NCI-H524 (cell line): Measurements from ENCODE around the gene TNS3.

Source experiments
- DNase-seq, 2 experiments: peaks; one replicate each; lab custom pipeline; 2025; lab: John Stamatoyannopoulos, UW

TNS3 gene

DNA sequence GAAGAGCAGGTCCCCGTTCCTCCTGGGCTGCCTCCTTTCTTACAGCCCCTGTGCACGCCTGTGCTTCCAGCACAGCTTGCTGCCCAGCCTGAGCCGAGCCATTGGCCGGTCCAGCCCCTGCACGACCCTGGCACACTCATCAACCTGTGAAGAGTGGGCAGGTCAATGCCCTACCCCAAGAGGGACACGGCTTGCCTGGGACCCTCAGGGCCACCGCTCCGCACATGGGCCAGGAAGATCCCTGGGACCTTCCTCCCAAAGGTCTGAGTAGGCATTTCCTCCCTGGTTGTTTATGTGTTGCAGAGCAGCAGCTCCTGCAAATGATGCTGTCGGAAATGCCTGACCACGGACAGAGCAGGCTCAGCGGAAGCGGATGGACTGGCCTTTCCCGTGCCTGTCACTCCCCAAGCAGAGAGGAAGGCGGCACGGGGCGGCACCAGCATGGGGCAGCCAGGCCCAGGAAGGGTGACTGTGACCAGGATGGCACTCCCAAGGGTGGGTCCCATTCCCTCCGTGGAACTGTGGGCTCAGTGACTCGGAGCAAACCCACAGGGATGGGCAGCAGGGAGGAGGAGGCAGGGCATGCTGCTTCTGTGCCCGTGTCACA, 252.5 kb downstream of the TNS3 start:
- no peak for DNase-seq

DNA sequence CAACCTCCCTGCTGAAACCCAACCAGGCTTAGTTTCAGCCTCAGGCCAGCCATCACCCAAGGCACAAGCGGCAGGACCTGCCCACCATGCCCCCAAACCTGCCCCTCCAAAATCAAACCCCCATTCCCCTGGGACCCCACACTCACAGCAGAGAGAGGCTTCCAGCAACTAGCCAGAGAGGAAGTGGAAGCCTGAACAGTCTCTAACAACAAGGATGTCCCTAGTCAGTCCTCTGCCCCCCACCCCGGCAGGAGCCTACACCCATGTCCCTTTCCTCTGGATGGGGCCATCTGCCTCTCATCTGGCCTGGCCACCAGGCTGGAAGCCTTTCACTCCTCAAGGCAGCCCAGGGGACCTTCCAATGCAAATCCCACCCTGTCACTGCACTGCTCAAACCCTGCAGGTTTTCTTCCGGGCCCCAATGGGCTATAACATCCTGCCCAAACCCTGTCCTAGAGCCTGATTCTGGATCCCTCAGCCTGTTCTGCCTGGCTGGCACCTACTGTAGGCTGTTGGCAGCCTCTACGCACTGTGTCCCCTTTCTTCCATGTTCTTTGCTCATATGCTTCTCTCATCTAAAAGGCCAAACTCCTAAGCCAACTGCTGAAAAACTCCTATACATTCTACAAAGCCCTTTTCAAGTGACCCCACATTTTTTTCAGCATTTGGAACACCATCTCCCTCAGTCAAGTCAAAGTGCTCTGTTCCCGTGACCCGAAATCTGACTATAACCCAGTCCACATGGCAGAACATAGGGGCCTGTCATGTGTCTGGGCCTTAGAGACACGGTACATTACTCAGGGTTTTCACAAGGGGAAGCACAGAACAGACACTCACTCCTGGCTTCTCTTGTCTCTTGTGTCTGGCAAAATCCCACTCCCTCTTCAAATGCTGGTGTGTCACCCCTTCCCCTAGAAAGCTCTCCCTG, 253.3 kb downstream of the TNS3 start:
- DNase-seq = peak in 1 of 2 experiments; percentile 10

DNA sequence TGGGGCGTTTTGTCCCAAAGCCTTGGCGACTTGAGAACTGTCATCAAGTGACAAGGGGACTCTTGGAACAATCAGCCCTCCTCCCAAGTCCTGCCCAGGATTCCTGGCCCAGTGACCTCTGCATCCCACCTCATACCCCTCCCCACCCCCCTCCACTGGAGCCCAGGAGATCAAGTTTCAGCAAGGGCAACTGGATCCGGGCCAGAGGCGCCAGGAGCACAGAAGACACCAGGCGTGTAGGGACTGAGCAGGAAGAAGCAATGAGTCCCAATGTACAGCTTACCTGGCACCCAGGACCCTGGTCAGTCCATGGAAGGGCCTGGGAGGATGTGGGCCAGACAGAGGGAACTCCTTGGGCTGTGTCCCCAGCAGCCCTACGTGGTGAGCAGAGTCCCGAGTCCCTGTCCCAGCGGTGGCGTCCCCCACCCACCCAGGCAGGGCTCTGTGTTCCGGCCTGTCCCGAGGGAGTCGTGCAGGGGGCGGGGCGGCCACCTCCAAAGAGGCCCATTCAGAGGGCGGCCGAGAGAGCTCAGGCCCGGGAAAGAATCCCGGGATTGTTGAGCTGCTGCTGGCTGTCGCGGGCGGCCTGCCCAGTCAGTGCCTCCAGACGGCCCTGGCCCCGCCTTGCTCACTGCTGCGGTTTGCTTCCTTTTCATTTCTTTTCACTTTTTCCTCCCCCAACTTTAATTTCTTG, 254.1 kb downstream of the TNS3 start:
- DNase-seq = peak in 1 of 2 experiments; percentile 30

DNA sequence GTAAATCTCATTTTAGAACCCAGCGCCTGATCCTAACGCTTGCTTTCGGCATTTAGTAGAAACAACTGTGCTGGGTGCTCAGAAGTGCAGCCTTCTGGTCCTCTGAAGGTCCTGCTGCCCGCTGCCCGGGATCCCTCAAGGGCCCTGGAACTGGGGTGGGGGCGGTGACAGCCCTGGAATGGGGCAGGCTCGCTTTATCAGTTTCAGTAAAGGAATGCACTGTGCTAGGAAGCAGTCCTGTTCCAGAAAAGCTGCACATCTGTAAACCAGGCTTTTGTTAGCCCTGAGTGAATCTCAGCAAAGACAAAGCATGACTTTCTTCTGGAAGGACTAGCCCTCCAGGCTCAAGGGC, 254.6 kb downstream of the TNS3 start:
- no peak for DNase-seq

DNA sequence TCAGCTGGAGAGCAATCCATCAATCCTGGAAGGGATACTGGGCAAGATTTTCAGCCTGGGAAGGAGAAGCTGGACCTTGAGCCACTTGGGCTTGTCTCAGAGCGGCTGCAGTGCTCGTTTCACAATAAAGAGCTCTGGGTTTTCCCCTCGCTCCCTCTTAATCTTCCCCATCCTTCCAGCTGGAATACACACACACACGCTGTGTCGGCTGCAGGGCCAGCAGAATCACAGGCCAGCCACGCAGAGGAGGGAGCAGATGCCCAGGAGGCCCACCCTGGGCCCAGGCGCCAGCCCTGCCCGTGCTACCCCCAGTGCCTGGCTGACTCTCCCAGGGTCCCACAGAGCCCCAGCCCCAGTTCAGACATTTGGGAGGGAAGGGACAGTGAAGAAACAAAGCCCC, 255.1 kb downstream of the TNS3 start:
- DNase-seq = no peak

DNA sequence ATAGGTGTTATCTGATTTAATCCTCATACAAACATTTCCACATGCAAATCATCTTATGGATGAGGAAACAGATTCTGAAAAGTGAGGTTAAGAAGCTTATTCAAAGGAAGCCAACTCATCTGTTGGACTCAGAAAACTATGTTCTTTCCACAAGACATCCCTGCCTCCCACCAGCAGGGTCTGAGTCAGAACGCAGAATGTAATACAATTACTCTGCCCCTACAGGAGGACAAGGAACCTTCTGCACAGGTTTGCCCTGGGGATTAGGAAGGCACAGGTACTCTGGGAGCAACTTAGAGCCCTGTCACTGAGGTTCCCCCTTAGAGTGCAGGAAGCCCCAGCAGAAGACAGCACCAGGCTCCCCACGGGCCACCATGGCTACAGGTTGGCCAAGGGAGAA, 255.7 kb downstream of the TNS3 start:
- DNase-seq = no peak

DNA sequence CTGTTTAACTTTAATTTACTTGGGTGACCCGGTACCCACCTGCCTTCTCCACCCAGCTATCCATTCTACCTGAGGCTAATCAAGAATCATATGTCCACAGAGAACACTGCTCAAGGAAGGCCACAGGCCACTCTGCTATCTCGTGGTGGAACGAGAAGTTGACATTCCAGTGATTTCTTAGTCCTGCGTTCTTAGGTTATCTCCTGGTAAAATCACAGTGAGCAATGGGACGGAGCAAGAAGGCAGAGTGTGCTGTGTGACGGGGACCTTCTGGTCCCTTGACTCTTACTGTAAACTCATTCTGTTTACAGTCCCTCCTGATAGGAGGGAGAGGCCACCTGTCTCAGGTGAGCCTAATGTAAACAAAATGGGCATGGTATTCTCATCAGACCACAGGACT, 256.6 kb downstream of the TNS3 start:
- no peak for DNase-seq

DNA sequence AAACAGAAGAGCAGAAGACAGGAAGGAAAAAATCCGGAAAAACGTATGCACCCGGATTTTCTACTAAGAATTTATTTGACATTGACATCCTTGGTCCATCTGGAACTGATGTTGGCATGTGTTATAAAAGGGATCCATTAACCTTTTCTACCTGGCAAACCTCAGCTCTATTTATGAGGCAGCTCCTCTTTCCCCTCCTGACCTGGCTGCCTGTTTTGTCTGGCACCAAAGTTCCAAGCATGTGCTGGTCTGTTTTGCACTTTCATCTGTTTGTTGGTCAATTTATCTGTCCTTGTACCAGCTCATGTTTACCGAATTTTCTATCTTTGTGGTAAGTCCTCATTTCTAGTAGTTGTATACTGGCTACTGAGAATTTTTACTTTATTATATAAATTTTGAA, 258.0 kb downstream of the TNS3 start:
- no peak for DNase-seq

DNA sequence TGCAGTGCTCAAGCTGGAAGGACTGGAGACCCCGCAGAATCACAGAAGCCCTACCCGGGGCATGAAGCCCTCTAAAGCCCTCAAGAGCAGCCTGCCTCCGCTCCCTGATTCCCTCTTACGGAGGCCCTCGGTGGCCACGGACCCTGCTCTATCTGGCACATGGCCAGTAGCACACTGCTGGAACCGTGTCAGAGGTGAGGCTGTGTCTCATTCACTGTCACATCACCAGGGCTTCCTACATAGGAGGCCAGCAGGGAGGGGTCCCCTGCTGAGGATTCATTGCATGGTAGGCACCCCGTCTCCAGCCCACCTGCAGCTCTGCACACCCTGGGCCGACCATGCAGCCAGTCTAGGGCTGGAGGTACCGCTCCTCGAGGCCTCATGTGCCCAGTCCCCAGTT, 259.2 kb downstream of the TNS3 start:
- no peak for DNase-seq

DNA sequence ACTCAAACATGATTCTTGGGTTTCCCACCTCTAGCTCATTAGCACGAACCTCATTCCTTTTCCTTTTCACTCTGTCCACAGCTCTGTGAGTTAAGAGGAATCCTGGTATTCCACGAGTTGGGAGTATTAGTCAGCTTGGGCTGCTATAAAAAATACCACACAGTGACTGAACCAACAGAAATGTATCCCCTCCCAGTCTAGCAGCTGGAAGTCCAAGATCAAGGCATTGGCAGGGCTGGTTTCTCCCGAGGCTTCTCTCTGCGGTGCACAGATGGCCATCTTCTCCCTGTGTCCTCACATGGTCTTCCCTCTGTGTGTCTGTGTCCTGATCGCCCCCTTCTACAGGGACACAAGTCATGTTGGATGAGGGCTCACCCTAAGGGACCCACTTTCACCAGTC, 261.6 kb downstream of the TNS3 start:
- DNase-seq = no peak

DNA sequence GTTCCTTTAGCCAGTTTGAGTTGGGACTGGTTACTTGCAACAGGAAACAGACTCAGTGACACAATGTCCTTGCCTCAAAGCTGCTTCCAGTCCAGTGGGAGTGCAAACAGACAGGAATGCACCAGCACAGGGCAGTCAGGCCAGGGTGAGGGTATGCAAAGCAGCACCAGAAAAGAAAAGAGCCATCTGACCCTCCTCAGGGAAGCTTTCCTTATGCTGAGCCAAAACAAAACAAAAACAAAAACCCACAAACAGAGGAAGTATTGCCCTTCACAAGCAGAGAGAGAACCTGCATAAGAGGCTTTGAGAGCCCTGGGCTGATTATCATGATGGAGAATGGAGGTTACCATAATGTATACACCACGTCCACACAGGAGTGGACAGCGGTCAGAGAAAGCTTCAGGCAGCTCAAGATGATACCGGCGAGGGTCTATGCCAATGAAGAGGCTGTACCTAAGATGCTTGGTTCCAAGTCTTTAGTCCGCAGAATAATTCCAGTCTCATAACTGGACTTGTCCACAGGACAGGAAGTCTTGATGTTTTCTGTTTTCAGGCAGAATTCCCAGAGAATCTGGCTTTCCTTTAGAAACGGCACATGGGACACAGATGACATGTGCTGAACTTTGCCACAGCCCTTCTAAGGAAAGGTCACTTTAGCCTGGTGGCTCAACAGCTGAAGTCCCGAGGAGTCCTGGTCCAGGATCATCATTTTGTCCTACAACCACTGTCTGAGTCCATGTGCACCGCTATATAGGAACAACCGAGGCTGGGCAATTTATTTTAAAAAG, 263.3 kb downstream of the TNS3 start:
- DNase-seq = no peak

DNA sequence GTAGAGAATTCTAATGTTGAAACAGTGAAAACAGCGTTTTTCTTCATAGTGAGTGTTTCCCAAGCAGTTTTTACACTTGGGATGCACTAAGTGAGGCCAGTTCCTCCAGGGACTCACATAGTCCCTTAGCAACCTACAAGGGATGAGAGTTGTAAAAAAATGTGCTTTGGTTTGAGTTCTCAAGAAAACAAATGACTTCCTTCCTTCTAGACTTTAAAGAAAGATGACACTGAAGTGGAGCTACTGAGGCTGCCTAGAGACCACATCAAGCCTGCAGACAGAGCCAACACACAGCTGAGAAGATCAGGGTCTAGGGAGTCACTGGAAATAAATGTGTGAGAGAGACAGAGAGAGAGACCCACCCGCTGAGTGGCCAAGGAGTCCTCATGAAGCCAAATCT, 264.4 kb downstream of the TNS3 start:
- DNase-seq = no peak

DNA sequence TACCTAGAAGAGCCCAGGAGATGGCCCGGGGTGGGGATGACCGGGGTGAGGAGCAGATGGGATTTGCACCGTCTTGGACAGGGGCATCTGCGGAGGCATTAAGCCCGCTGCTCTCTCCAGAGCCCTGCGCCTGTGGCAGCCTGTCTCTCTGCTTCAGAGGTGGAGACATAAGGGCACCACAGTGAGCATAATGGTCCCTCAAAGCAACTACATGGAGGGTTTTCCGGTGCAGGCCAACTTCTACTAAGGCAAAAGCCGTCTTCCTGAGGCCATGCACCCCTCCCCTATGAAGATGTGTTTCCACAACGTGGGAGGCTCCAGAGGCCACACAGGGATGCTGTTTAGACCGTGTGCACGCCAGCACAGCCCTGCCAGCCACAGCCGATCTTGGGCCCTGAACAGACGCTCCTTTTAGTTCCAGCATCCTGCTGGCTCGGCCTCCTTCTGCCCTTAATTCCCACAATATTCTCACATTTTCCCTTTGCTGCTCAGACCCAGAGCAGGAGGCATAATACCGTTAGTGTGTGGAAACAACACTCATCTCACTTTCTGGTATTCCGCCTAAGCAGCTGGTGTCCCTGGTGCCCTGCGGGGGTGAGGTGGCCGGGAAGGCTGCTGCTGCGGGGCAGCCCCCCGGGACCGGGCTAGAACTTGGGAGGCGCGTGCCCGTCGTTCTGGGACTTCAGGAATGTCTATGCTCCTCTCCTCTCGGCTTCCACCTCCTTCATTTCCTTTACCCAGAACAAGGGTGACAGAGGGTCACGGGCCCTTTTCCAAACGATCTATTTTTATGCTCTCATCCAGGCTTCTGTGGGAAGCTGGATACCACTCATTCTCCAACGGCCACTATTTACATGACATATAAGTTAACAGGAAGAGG, 266.9 kb downstream of the TNS3 start:
- no peak for DNase-seq

DNA sequence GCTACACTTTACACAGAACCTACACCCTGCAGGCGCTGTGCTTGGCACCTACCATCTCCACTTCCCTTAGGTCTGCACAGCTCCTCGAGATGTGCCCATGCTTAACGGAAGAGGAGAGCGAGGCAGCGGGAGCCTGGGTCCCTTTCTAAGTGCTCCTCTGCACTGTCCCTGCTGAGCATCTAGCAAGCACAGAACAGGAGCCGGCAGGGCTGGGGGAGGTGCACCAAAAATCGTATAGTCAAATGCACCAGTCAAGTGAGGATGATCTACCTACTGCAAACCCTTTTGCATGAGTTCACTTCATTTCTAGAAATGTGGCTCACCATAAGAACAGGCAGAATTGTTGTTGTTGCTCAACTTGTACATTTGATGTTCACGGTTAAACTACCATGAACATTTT, 267.7 kb downstream of the TNS3 start:
- DNase-seq = no peak

DNA sequence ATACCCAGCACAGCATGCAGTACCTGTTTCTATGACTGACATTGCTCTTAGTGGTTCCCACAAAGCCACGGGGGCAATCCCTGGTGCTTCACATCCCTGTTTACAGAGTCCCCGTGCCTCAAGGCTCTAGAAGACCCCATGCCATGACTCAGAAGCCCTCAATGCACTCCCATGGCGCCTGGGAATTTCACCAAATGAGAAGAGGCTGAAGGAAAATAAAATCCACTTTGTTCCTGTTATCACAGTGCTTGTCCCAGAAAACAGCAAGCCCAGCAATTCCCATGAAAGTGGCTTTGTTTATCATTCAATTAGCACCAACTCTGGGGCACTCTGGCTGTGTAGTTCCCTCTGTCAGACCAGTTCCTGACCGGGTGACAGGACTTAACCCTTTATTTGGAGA, 268.3 kb downstream of the TNS3 start:
- DNase-seq = no peak

DNA sequence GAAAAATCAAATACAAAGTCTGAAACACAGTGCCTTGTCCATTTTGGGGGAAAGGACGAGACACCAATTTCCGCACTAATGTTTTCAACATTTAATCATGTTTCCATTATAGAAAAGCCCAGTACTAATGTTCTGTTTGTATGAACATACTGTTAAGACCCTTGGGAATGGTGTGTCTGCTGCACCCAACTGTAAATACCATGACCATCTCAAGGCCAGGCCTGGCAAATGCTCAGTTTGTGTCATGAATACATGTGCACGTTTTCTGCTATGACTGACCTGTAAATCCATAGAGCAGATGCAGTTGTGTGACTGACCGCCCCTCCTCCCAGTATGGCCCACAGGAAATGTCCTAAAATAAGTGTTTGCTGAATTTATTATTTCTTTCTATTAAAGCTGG, 270.0 kb downstream of the TNS3 start:
- no peak for DNase-seq

DNA sequence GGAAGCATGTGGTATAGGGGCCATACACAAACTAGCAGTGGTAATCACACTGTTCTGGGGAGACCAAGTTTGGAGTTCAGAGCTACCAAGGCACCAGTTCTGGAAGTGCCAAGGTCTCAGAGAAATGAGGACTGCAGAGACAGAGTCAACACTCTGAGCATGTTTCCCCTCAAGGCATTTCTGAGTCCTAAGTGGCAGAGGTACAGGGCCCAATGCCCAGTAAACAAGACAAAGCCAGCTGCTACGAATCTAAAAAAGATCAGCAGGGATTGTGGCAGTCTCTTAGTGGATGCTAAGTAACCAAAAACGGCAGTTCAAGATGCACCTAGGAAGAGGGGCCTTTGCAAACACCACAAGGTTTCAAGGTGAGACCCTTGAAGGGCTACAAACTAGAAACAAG, 271.9 kb downstream of the TNS3 start:
- no peak for DNase-seq

DNA sequence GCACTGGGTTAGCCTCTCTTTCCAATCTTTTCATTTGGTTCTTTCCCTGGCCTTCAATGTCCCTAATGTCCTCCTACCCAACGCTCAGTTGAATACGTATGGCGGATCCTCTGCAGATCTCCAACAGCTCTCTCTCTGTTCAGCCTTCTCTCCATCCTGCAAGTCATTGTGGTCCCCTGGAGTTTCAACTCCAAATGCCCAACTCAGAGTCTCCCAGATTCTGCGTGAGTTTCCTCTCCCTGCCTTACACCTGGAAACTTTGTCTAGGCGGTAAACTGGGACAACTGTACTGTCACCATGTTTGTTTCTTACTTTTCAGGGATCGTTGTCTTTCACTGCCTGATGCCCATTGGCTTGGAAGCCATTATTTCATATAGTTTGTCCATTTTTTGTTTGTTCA, 273.1 kb downstream of the TNS3 start:
- DNase-seq = no peak

DNA sequence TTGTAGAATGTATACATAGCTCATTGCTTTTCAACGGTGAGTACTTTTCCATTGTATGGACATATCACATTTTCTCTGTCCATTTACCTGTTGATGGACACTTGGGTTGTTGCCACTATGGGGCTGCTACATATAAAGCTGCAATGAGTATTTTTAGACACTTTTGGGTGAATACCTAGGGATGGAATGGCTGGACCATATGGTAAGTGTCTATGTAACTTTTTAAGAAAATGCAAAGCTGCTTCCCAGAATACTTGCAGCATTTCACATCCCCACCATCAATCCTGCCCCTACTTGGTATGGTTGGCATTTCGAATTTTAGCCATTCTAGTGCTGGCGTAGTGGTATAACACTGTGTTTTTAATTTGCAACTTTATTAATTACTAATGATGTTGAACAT, 274.6 kb downstream of the TNS3 start:
- no peak for DNase-seq

DNA sequence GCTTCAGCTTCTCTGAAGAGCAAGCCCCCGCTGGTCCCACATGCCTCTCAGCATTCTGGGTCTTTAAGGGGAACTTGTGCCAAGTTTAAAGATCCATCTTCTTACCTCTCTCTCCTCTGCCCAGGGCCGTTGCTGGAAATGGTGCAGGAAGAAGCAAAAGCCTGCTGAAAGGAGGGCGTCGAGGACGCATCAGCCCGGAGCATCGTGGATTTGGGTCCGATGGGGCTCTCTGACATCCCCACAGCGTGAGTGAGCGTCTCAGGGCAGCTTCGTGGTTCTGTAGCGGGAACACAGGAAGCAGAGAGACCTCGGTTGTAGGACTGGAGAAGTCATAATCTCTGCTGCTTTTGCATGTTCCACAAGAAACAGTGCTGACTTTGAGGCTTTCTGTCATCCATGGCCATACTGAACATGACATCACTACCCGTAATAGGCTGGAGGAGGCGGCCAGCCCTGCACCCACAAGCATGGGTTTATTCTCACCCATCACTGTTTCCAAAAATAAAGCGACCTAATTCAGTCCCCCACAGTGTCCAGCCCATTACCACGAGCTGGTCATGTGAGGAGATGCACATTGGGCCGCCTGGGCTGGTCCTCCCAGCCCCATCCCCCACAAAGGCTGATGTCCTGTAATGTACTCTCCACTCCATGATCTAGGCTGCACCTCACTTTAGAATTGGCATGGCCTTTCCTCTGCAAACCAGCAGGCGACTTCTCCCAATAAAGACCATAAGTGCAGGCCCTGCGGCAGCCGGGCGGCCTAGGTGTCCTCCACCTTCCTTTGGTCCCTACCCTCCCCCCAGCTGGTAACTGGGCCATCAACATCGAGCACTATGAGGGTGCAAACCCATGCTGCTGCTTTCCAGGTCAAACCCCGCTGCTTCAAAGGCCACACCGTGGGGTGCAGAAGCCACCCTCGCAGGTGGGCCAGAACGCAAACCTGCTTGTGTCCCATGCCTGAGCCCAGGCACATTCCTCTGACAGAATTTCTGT, 276.9 kb downstream of the TNS3 start:
- no peak for DNase-seq
